Cortex of kidney (tissue), 1 donor: ENCODE results near the gene B2M.
A peak's percentile ranks its signal among the peaks of the same experiment; 100 is the strongest.
"Not testable (repeated sequence)": the region's sequence is repeated elsewhere in the genome, so short reads cannot be mapped to it uniquely, and the experiment has no call there.

Experiments used
- DNase-seq: peaks from one replicate; lab custom pipeline; 2025; lab: John Stamatoyannopoulos, UW

Gene B2M

DNA sequence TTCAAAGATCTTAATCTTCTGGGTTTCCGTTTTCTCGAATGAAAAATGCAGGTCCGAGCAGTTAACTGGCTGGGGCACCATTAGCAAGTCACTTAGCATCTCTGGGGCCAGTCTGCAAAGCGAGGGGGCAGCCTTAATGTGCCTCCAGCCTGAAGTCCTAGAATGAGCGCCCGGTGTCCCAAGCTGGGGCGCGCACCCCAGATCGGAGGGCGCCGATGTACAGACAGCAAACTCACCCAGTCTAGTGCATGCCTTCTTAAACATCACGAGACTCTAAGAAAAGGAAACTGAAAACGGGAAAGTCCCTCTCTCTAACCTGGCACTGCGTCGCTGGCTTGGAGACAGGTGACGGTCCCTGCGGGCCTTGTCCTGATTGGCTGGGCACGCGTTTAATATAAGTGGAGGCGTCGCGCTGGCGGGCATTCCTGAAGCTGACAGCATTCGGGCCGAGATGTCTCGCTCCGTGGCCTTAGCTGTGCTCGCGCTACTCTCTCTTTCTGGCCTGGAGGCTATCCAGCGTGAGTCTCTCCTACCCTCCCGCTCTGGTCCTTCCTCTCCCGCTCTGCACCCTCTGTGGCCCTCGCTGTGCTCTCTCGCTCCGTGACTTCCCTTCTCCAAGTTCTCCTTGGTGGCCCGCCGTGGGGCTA is at the start of gene B2M, which contains the start of gene PATL2:
Gene B2M (plus strand): TSS at position 422 of the 647 bp plus-strand sequence. CDS start 30 bp downstream, at position 452.
Gene PATL2 (minus strand): TSS at position 228 of the 647 bp plus-strand sequence. CDS start 34,833 bp downstream, outside the sequence.
- DNase-seq = no peak

GRCh38 chr15:44661576-44661975 is 49.7 kb upstream of the B2M start:
- no peak for DNase-seq

GRCh38 chr15:44662478-44663409 is 48.6 kb upstream of the B2M start:
- DNase-seq = no peak

GRCh38 chr15:44663410-44664308 is 47.7 kb upstream of the B2M start, which contains the start of gene SPG11:
TSS of gene SPG11 (minus strand) at chr15:44663662. CDS start at chr15:44663647, 15 bp downstream.
- peak; percentile 81 for DNase-seq

DNA sequence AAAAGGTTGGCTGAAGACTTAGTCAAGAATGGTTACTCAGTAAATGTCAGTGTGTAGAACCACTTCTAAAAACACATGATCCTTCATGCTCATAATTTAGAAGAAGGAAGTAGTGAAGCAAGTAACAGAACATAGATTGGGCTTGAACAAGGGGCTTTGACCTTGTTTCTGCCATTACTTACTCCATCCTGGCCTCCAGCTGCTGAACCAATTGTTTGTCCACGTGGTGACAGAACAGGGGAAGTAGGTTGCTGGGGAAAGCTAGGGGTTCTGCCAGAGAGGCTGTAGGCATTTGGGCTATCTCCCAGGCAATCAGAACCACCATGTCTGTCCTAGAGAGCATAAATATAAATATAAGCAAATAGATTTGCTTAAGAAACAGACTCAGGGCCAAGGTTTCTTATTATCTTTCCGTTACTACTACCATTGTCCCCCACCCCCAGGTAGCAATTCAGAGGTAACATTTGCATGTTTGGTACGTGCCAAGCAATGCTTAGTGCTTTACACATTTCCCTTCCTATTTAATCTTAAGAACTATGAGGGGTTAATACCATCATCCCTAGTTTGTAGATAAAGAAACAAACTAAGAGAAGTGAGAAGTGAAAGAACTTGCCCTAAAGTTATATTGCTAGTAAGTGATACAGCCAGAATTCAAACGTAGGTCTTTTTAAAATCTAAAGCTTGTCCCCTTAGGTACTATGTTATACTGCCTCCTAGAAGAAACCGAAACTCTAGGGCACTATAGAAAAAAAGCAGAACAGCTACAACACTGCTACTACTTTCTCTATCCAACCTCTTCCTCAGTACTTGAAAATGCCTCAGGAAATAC is 44.9 kb upstream of the B2M start:
- DNase-seq = no peak

DNA sequence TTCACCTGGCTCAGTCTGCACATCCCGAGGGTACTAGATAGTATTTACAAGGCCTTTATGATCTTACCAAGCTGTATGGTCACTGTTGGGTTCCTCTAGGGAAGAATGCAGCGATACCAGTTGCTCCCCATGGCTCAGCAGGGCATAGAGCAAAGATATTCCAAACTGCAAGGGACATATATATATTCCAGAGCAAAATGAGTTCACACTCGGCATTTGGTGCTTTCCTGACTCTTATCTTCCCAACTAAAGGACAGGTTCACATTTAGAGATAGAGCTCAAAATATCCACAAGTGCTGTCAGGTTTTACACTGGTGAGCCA is 44.3 kb upstream of the B2M start:
- no peak for DNase-seq

DNA sequence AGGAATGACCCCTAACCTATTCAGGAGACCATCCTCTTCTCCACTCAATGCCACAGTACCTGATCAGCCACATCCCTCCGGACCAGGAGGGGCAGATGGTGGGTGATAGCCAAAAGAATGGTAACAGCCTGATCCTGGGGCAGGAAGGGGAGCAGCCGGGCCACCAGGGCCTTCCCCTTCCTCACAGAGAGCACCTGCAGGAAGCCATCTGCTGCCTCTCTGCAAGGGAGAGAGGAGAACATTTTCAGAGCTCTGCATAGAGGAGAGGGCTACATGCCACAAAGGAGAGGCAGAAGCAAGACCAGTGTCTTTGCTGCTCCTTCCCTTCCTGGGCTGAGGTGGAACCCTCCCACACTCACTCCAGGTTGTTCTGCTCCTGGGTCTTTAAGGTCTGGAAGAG is 42.4 kb upstream of the B2M start:
- DNase-seq = no peak

GRCh38 chr15:44670087-44670950 is 41.0 kb upstream of the B2M start:
- DNase-seq = no peak

DNA sequence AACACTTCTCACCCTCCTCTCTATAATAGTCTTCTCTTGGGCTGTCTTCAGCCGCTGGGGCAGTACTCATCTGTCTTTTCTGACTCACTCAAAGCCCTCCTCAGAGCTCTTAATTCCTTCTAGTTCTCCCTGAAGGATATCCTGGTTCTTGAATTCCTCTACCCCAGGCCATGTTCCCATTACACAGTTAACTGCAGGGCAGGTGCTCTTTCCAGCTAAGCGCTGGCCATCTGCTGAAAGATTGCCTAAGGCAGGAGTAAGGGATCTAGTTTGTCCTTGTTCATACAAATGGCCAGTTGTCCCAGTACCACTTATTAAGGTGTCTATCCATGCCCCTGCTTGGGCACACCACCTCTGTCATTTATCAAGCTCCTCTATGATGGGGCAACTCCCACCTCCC is 37.7 kb upstream of the B2M start:
- DNase-seq = no peak

- no peak for DNase-seq
Observed at GRCh38 chr15:44675911-44676310, 35.4 kb upstream of the B2M start.

- DNase-seq = no peak
Observed at GRCh38 chr15:44676676-44677075, 34.6 kb upstream of the B2M start.

DNA sequence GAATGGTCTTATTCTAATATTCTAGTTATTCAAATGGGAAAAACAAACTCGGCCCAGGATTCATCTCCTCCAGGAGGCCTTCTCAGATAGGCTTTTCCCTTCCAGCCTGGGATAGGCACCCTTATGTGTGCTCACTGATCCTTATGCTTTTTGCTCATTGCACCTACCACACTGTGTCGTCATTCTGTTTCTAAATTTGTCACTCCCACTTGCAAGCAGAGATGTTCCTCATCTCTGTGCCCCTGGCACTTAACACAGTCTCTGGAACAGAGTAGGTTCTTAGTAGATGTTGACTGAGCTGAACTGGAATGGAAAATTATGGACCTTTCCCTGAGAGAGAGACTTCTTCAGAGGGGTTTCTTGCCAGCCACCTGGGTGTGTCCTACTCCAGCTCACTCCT is 29.1 kb upstream of the B2M start:
- DNase-seq = no peak

DNA sequence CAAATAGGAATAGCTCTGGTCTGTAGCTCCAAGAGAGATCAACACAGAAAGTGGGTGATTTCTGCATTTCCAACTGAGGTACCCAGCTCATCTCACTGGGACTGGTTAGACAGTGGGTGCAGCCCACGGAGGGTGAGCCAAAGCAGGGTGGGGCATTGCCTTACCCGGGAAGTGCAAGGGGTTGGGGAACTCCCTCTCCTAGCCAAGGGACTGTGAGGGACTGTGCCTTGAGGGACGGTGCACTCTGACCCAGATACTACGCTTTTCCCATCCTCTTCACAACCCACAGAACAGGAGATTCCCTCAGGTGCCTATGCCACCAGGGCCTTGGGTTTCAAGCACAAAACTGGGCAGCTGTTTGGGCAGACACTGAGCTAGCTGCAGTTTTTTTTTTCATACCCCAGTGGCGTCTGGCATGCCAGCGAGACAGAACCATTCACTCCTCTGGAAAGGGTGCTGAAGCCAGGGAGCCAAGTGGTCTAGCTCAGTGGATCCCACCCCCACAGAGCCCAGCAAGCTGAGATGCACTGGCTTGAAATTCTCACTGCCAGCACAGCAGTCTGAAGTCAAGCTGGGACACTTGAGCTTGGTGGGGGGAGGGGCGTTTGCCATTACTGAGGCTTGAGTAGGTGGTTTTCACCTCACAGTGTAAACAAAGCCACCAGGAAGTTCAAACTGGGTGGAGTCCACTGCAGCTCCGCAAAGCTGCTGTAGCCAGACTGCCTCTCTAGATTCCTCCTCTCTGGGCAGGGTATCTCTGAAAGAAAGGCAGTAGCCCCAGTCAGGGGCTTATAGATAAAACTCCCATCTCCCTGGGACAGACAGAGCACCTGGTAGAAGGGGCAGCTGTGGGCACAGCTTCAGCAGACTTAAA is 28.3 kb upstream of the B2M start:
- not testable (repeated sequence) for DNase-seq

- not testable (repeated sequence) for DNase-seq
Observed at GRCh38 chr15:44689318-44689717, 22.0 kb upstream of the B2M start.

- not testable (repeated sequence) for DNase-seq
Observed at GRCh38 chr15:44690245-44690644, 21.1 kb upstream of the B2M start.

- no peak for DNase-seq
Observed at GRCh38 chr15:44692659-44693058, 18.7 kb upstream of the B2M start.

DNA sequence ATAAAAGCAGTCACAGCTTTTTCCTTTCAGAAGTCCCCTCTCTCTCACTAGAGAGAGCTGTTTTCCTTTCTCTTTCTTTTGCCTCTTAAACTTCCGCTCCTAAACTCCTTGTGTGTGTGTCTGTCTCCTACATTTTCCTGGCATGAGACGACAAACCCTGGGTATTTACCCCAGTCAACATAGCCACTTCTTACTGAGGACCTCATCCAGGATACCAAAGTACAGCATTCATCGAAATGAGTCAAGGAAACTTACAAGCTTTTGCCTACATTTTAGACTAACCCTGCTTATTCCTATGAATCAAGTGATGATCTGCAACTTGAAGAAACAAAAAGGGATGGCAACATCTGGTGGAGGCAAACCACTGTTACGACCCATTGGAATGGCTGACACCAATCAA is 16.9 kb upstream of the B2M start:
- DNase-seq = no peak

DNA sequence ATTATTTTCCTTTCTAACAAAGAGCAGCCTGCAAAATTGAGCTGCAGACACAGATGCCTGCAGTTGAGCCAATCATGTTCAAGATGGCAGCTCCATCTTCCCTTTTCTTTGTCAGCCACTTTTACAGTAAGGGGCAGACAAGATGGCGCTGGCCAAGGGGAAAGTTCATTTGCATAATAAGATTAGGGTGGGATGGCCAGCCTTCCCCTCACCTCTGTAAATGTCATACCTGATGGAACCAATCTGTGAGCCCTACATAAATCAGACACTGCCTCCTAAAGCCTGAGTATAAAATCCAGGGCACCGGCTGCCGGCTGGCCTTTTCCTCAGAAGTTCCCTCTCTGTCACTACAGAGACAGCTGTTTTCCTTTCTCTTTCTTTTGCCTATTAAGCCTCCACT is 16.0 kb upstream of the B2M start:
- no peak for DNase-seq

GRCh38 chr15:44697014-44697413 is 14.3 kb upstream of the B2M start:
- no peak for DNase-seq
